GM19438 (cell line): ENCODE data around the gene BTN3A1.
"Not testable (repeated sequence)": the region's sequence is repeated elsewhere in the genome, so short reads cannot be mapped to it uniquely, and the experiment has no call there.

ENCODE experiments used
- ATAC-seq: cut with Tn5 transposase; IDR thresholded peaks from one replicate; pipeline ENCODE4 v1.9.1; 2021; ENCODE audit warnings: low read depth; ENCODE audit not compliant: unreplicated experiment

The BTN3A1 gene

GRCh38 chr6:26378143-26378542, 23.9 kb upstream of the BTN3A1 start:
- not testable (repeated sequence) for ATAC-seq

GRCh38 chr6:26379292-26379691, 22.8 kb upstream of the BTN3A1 start:
- no peak for ATAC-seq

- ATAC-seq = no peak
Observed at GRCh38 chr6:26379740-26380139, 22.3 kb upstream of the BTN3A1 start.

- ATAC-seq = no peak
Observed at GRCh38 chr6:26380256-26380655, 21.8 kb upstream of the BTN3A1 start.

GRCh38 chr6:26382121-26382520, 20.0 kb upstream of the BTN3A1 start:
- ATAC-seq = no peak

- no peak for ATAC-seq
Observed at GRCh38 chr6:26383624-26384417, 18.3 kb upstream of the BTN3A1 start.

- ATAC-seq = no peak
Observed at GRCh38 chr6:26385734-26386125, 16.3 kb upstream of the BTN3A1 start.

GRCh38 chr6:26387565-26387964, 14.5 kb upstream of the BTN3A1 start:
- ATAC-seq = no peak

GRCh38 chr6:26388014-26388413, 14.1 kb upstream of the BTN3A1 start:
- ATAC-seq = no peak

GRCh38 chr6:26388441-26388840, 13.6 kb upstream of the BTN3A1 start:
- ATAC-seq = no peak

- no peak for ATAC-seq
Observed at GRCh38 chr6:26389349-26389894, 12.7 kb upstream of the BTN3A1 start.

- no peak for ATAC-seq
Observed at GRCh38 chr6:26390531-26390930, 11.5 kb upstream of the BTN3A1 start.

GRCh38 chr6:26392932-26393636, 9.0 kb upstream of the BTN3A1 start:
- ATAC-seq = no peak

- ATAC-seq = no peak
Observed at GRCh38 chr6:26394289-26394688, 7.8 kb upstream of the BTN3A1 start.

GRCh38 chr6:26398555-26398954, 3.5 kb upstream of the BTN3A1 start:
- no peak for ATAC-seq

- no peak for ATAC-seq
Observed at GRCh38 chr6:26400626-26401025, 1.4 kb upstream of the BTN3A1 start.

GRCh38 chr6:26401389-26401986, 587 bp upstream of the BTN3A1 start:
- ATAC-seq = no peak

GRCh38 chr6:26403893-26404292, 1.8 kb downstream of the BTN3A1 start:
- ATAC-seq = no peak

GRCh38 chr6:26404546-26404945, 2.5 kb downstream of the BTN3A1 start:
- ATAC-seq = no peak

- ATAC-seq = no peak
Observed at GRCh38 chr6:26408828-26409730, 7.0 kb downstream of the BTN3A1 start.
